Neural cell (in vitro differentiated cells): ENCODE data around the gene NOD1. TPM values are rescaled to one million over a fixed set of nuclear protein-coding genes. Genes with fewer than 3 reads are reported as not detected.

Experiments
- H2AFZ ChIP-seq: fragments of 200-600, 300-800 bp; sonication (generic), shearing (Covaris generic); 2 replicates; pipeline ENCODE4 v1.6.0; 2014; ENCODE audit warnings: low read depth, mild to moderate bottlenecking, antibody characterized with exemption, low read length, moderate library complexity
- H3F3A ChIP-seq: fragments of 200-600 bp; shearing (Covaris generic); 2 replicates; pipeline ENCODE4 v1.6.1; 2016; ENCODE audit warnings: mild to moderate bottlenecking, moderate library complexity, mixed read lengths, antibody characterized with exemption, low read length; ENCODE audit not compliant: insufficient read depth, poor library complexity, severe bottlenecking
- H3K27ac ChIP-seq: fragments of 200-600, 300-800 bp; sonication (generic), shearing (Covaris generic); 2 replicates; pipeline ENCODE4 v1.5.1; 2014; ENCODE audit warnings: mild to moderate bottlenecking, low read length, moderate library complexity
- H3K27me3 ChIP-seq: fragments of 300-800, 200-600 bp; sonication (generic), shearing (Covaris generic); 2 replicates; pipeline ENCODE4 v1.6.0; 2014; ENCODE audit warnings: mild to moderate bottlenecking, low read depth, low read length, moderate library complexity; ENCODE audit not compliant: insufficient read depth
- H3K36me3 ChIP-seq: fragments of 300-800, 200-600 bp; sonication (generic), shearing (Covaris generic); 2 replicates; pipeline ENCODE4 v1.5.1; 2014; ENCODE audit warnings: mild to moderate bottlenecking, antibody characterized with exemption, low read length, moderate library complexity; ENCODE audit not compliant: insufficient read depth
- H3K4me2 ChIP-seq: fragments of 300-800, 200-600 bp; sonication (generic), shearing (Covaris generic); 2 replicates; pipeline ENCODE4 v1.6.0; 2014; ENCODE audit warnings: mild to moderate bottlenecking, low read length
- H3K4me3 ChIP-seq: fragments of 300-800, 200-600 bp; sonication (generic), shearing (Covaris generic); 2 replicates; pipeline ENCODE4 v1.5.1; 2014; ENCODE audit warnings: mild to moderate bottlenecking, low read length, moderate library complexity
- H3K79me2 ChIP-seq: fragments of 200-600 bp; shearing (Covaris generic); replicated peaks from 2 replicates; pipeline ENCODE4 v1.6.0; 2014; ENCODE audit warnings: mild to moderate bottlenecking, low read length, moderate library complexity; ENCODE audit not compliant: insufficient read depth
- H3K9ac ChIP-seq: fragments of 300-800, 200-600 bp; sonication (generic), shearing (Covaris generic); 2 replicates; pipeline ENCODE4 v1.6.1; 2016; ENCODE audit warnings: mild to moderate bottlenecking, low read length, mixed read lengths
- H3K9me2 ChIP-seq: fragments of 200-600 bp; shearing (Covaris generic); 2 replicates; pipeline ENCODE4 v1.6.1; 2016; ENCODE audit warnings: mild to moderate bottlenecking, low read length, mixed read lengths; ENCODE audit not compliant: insufficient read depth
- H3K9me3 ChIP-seq: fragments of 200-600, 300-800 bp; sonication (generic), shearing (Covaris generic); 2 replicates; pipeline ENCODE4 v1.6.1; 2016; ENCODE audit warnings: mild to moderate bottlenecking, mixed run types, low read length, moderate library complexity, mixed read lengths
- H4K20me1 ChIP-seq: fragments of 200-600 bp; shearing (Covaris generic); 2 replicates; pipeline ENCODE4 v1.6.1; 2016; ENCODE audit warnings: mild to moderate bottlenecking, mixed run types; ENCODE audit not compliant: insufficient read depth
- EP300 ChIP-seq: fragments of 450-650 bp; conservative IDR thresholded peaks from 2 replicates; pipeline ENCODE4 v1.6.1; 2014; ENCODE audit warnings: antibody characterized with exemption, mild to moderate bottlenecking, moderate library complexity; ENCODE audit not compliant: poor library complexity, severe bottlenecking
- EZH2 ChIP-seq: fragments of 200-600, 300-800 bp; shearing (Covaris generic), sonication (generic); IDR thresholded peaks from 2 replicates; pipeline ENCODE4 v1.6.1; 2014; ENCODE audit warnings: antibody characterized with exemption, low read length, borderline replicate concordance, mild to moderate bottlenecking; ENCODE audit not compliant: insufficient read depth, poor library complexity, severe bottlenecking
- MXI1 ChIP-seq: fragments of 450-650 bp; conservative IDR thresholded peaks from 2 replicates; pipeline ENCODE4 v1.6.1; 2014; ENCODE audit warnings: antibody characterized with exemption, mild to moderate bottlenecking; ENCODE audit not compliant: poor library complexity, severe bottlenecking
- POLR2AphosphoS5 ChIP-seq: IDR thresholded peaks from 2 replicates; pipeline ENCODE4 v1.6.1; 2012
- RAD21 ChIP-seq: fragments of 450-650 bp; conservative IDR thresholded peaks from 2 replicates; pipeline ENCODE4 v1.6.1; 2014; ENCODE audit warnings: antibody characterized with exemption, mild to moderate bottlenecking, moderate library complexity
- SMC3 ChIP-seq: fragments of 450-650 bp; conservative IDR thresholded peaks from 2 replicates; pipeline ENCODE4 v1.6.1; 2014; ENCODE audit warnings: antibody characterized with exemption, mild to moderate bottlenecking, moderate library complexity; ENCODE audit not compliant: poor library complexity
- TAF1 ChIP-seq: IDR thresholded peaks from 2 replicates; pipeline ENCODE4 v1.6.1; 2012; ENCODE audit warnings: low read depth
- polyA plus RNA-seq: library from polyadenylated mRNA; depleted of rRNA; stranded (reverse); fragments of >200 nt; gene quantifications from 2 replicates; pipeline ENCODE4 v1.2.3, GENCODE V29; 2014
- TF ChIP-seq, protein P1 (sequence below): fragments of 450-650 bp; IDR thresholded peaks from 2 replicates; pipeline ENCODE4 v1.5.1; 2014; ENCODE audit warnings: antibody characterized with exemption, mild to moderate bottlenecking, moderate library complexity; ENCODE audit not compliant: poor library complexity, severe bottlenecking
- TF ChIP-seq, protein P2 (sequence below): IDR thresholded peaks from 2 replicates; pipeline ENCODE4 v1.6.1; 2012; ENCODE audit warnings: borderline replicate concordance

The NOD1 gene
- polyA plus RNA-seq, 1 donor from 2014 or later, result 0.43 TPM

DNA sequence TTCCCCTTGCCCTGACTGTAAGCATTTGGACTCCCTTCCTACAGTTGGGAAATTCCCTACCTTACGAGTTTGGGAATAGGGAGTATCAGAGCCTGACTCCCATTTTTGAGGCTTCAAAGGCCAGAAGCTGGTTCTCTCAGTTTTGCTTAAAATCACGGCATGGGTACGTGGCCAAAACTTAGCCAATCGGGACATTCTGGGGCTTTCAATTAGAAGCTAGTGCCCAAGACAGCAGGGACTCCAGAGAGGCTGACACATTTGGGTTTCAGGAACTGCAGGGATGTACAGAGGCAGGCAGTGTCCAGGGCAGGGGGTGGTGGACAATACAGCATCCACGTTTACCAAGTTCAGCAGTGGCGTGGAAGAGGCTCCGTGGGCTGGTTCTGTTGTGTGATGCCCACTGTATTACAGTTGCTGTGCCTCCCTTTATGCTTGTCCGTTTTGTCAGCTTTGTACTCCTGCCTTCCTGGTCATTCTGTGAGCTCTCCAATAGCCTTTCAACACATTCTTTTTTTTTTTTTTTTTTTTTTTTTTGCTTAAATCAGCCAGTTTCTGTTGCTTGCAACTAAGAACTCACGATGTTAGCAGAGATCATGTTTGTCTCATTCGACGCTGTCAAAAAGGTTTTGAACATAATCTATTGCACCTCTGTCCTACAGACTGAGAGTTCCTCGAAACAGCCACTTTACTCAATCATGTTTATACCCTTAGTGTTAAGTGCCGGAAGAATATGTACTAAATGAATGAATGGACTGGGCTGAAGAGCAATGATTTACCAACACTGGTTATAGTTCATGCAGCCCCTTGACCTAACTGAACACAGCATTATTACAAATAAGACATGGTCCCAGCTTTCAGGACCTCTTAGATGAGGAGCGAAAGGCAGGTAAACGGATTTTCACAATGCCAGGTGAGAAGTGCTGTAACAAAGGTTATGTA, 25.0 kb upstream of the NOD1 start:
- Histone ChIP-seq H3K4me2 (peak overlapping the region; percentile 74), H3K9me3 (no peaks in the 10 kb centered on the region), H2AFZ (no peak overlapping the region), H3K27ac (no peak overlapping the region), H3K27me3 (no peaks in the 10 kb centered on the region), H3F3A (no peaks in the 10 kb centered on the region), H3K9ac (peak overlapping the region; percentile 60), H3K36me3 (no peaks in the 10 kb centered on the region), H3K4me3 (peak overlapping the region; percentile 79), H3K79me2 (no peaks in the 10 kb centered on the region), H4K20me1 (no peaks in the 10 kb centered on the region), H3K9me2 (no peaks in the 10 kb centered on the region)
- no peak for TF ChIP-seq SMC3

DNA sequence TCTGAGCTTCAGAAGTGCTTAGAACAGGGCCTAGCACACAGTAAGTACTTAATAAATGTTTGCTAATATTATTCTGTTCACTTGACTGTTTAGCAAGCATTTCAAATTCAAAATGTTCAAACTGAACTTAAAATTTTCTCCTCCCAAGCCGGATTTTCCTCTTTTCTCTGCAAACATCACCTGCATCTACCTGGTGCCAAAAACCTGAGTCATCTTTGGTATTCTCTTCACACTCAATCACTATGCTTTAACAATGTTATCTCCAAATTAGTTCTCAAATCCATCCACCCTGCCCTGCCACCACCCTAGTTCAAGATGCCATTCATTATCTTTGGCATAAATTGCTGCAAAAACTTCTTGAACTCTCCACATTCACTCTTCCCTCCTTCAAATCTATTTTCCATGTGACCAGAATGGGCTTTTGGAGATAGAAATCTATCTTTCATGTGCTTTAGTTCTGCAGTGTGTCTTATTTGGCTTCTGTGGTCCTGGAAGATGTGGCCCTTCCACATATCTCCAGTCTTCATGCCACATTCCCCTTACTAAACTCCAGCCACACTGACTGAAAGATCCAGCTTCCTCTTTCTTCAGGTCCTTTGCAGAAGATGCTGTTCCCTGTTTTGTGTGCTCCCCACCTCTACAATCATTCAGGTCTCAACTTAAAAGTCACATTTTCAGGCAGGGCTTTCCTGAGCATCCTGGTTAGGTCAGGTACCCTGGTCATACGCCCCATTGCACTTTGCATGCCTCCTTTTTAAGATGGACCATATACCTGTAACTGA, 24.1 kb upstream of the NOD1 start:
- no peaks in the 10 kb centered on the region for H3K79me2 ChIP-seq
- H2AFZ ChIP-seq, result no peak overlapping the region
- H3K4me3 ChIP-seq, result no peak overlapping the region
- no peaks in the 10 kb centered on the region for H3K27me3 ChIP-seq
- H3K4me2 ChIP-seq, result no peak overlapping the region
- no peaks in the 10 kb centered on the region for H4K20me1 ChIP-seq
- TF ChIP-seq EP300 (no peak), EZH2 (no peak), POLR2AphosphoS5 (no peak)
- H3K36me3 ChIP-seq, result no peaks in the 10 kb centered on the region
- no peak overlapping the region for H3K27ac ChIP-seq
- H3K9me3 ChIP-seq, result no peaks in the 10 kb centered on the region
- H3F3A ChIP-seq, result no peaks in the 10 kb centered on the region
- no peaks in the 10 kb centered on the region for H3K9me2 ChIP-seq
- H3K9ac ChIP-seq, result no peak overlapping the region

DNA sequence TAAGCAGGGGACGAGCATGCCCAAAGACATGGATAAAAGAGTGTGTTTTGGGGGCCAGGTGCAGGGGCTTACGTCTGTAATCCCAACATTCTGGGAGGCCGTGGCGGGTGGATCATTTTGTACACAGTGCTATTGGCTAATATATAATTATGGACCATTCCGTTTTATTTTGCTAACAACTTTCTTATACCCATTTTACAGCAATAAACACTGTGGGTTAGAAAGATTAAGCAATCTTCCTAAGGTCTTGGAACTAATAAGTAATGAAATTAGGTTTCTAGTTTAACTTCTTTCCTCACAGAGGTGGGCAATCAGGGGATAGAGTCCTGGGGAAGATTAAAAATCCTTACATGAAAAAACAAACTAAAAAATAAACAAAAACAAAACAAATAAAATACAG, 22.7 kb upstream of the NOD1 start:
- Histone ChIP-seq H3K9ac (no peak overlapping the region), H3K9me2 (no peaks in the 10 kb centered on the region), H3K79me2 (no peaks in the 10 kb centered on the region), H3K36me3 (no peaks in the 10 kb centered on the region), H3K4me2 (no peak overlapping the region), H3F3A (no peaks in the 10 kb centered on the region), H4K20me1 (no peaks in the 10 kb centered on the region), H3K27ac (no peak overlapping the region), H3K27me3 (no peaks in the 10 kb centered on the region), H3K4me3 (no peak overlapping the region), H3K9me3 (no peaks in the 10 kb centered on the region), H2AFZ (no peak overlapping the region)
- TF ChIP-seq, protein P1, sequence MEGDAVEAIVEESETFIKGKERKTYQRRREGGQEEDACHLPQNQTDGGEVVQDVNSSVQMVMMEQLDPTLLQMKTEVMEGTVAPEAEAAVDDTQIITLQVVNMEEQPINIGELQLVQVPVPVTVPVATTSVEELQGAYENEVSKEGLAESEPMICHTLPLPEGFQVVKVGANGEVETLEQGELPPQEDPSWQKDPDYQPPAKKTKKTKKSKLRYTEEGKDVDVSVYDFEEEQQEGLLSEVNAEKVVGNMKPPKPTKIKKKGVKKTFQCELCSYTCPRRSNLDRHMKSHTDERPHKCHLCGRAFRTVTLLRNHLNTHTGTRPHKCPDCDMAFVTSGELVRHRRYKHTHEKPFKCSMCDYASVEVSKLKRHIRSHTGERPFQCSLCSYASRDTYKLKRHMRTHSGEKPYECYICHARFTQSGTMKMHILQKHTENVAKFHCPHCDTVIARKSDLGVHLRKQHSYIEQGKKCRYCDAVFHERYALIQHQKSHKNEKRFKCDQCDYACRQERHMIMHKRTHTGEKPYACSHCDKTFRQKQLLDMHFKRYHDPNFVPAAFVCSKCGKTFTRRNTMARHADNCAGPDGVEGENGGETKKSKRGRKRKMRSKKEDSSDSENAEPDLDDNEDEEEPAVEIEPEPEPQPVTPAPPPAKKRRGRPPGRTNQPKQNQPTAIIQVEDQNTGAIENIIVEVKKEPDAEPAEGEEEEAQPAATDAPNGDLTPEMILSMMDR, result no peak
- TF ChIP-seq POLR2AphosphoS5 (no peak), RAD21 (no peak), SMC3 (no peak), EP300 (no peak), EZH2 (no peak), TAF1 (no peak), MXI1 (no peak)
- TF ChIP-seq, protein P2, sequence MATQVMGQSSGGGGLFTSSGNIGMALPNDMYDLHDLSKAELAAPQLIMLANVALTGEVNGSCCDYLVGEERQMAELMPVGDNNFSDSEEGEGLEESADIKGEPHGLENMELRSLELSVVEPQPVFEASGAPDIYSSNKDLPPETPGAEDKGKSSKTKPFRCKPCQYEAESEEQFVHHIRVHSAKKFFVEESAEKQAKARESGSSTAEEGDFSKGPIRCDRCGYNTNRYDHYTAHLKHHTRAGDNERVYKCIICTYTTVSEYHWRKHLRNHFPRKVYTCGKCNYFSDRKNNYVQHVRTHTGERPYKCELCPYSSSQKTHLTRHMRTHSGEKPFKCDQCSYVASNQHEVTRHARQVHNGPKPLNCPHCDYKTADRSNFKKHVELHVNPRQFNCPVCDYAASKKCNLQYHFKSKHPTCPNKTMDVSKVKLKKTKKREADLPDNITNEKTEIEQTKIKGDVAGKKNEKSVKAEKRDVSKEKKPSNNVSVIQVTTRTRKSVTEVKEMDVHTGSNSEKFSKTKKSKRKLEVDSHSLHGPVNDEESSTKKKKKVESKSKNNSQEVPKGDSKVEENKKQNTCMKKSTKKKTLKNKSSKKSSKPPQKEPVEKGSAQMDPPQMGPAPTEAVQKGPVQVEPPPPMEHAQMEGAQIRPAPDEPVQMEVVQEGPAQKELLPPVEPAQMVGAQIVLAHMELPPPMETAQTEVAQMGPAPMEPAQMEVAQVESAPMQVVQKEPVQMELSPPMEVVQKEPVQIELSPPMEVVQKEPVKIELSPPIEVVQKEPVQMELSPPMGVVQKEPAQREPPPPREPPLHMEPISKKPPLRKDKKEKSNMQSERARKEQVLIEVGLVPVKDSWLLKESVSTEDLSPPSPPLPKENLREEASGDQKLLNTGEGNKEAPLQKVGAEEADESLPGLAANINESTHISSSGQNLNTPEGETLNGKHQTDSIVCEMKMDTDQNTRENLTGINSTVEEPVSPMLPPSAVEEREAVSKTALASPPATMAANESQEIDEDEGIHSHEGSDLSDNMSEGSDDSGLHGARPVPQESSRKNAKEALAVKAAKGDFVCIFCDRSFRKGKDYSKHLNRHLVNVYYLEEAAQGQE, result no peak
